Measurements from ENCODE around the gene PRKAG2. TPM values are rescaled to one million over a fixed set of nuclear protein-coding genes. Genes with fewer than 3 reads are reported as not detected.

Gene PRKAG2
- total RNA-seq, 1 donor from 2014 or later = 130 TPM

DNA sequence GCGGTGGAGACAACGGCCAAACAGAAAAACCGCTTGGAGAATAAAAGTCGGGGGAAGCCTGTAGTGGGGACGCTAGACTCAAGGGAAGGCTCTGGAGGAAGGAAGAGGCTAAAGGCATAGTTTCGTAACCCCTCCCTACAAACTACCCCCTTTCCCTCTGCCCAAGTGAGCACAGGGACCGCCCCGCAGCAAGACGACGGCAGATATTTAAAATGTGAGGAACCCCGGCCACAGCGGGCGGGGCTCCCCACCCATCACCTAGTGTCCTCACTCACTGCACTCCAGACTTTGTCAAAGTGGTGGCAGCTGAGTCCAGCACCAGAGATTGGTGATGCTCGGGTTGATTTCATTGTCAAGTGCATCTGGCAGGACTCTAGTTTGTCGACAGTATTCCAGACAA lies 69.1 kb downstream of the PRKAG2 start:
- H3K27ac ChIP-seq (replicated peaks) = no peak overlapping the region
- TF ChIP-seq CTCF (IDR thresholded peaks at IDR 0.05; ENCODE audit: borderline replicate concordance) = no peak
- no peaks in the 10 kb centered on the region for H3K27me3 ChIP-seq (ENCODE audit: low read depth)
- intact Hi-C loops (cut with micrococcal nuclease) = no loop called here
- no peak for DNase-seq
- peaks cover 9% of the 10 kb centered on the region for H3K4me1 ChIP-seq
- no peaks in the 10 kb centered on the region for H3K36me3 ChIP-seq
- H3K9me3 ChIP-seq (replicated peaks) = no peaks in the 10 kb centered on the region
- no peak overlapping the region for H3K4me3 ChIP-seq

- no peak for DNase-seq
- H3K27ac ChIP-seq (replicated peaks) = no peak overlapping the region
- H3K9me3 ChIP-seq (replicated peaks) = no peaks in the 10 kb centered on the region
- peaks cover 9% of the 10 kb centered on the region for H3K4me1 ChIP-seq
- no peaks in the 10 kb centered on the region for H3K36me3 ChIP-seq
- no peak overlapping the region for H3K4me3 ChIP-seq
- no peak for TF ChIP-seq CTCF (IDR thresholded peaks at IDR 0.05; ENCODE audit: borderline replicate concordance)
- intact Hi-C loops (cut with micrococcal nuclease) = no loop called here
- no peaks in the 10 kb centered on the region for H3K27me3 ChIP-seq (ENCODE audit: low read depth)
Observed at GRCh38 chr7:151806952-151807775, 69.8 kb downstream of the PRKAG2 start.

DNA sequence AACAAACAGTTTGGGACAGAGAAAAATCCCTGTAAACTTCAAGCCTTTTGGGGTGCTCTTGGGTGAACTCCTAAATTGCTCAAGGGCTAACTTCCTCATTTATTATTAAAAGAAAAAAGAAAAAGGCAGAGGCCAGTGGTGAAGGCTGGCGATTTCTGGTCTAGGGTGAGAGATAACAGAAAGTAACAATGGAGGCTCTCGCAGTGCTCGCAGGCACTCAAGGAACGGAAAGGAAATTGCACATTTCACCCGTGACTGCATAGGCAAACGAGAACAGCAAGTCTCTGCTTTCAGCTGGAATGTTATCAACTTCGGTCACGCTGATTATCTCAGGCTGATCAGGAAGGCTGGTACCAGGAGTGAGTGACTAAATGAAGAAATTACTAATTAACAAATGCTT lies 70.7 kb downstream of the PRKAG2 start:
- DNase-seq = no peak
- Histone ChIP-seq H3K27ac (replicated peaks) (no peak overlapping the region), H3K27me3 (ENCODE audit: low read depth) (no peaks in the 10 kb centered on the region), H3K9me3 (replicated peaks) (no peaks in the 10 kb centered on the region), H3K4me3 (no peak overlapping the region), H3K36me3 (no peaks in the 10 kb centered on the region), H3K4me1 (peaks cover 9% of the 10 kb centered on the region)
- no peak for TF ChIP-seq CTCF (IDR thresholded peaks at IDR 0.05; ENCODE audit: borderline replicate concordance)
- intact Hi-C loops (cut with micrococcal nuclease) = no loop called here

DNA sequence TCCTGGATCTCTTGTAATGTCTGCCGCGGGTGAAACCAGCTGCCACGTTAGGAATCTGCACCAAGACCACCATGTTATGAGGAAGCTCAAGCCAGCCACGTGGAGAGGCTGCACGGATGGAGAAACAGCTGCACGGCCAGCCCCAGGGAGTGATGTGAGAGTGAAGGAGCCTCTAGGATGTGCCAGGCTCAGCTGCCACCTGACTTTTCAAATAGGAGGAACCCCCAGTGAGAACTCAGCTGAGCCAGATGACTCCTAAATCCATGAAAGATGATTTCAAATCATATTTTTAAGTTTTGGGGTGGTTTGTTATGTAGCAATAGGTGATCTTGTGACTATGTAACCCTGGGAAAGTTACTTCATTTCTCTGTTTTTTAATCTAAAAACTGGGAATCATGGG lies 71.7 kb downstream of the PRKAG2 start:
- no peaks in the 10 kb centered on the region for H3K27me3 ChIP-seq (ENCODE audit: low read depth)
- no peaks in the 10 kb centered on the region for H3K36me3 ChIP-seq
- no peak for DNase-seq
- no peak for TF ChIP-seq CTCF (IDR thresholded peaks at IDR 0.05; ENCODE audit: borderline replicate concordance)
- intact Hi-C loops (cut with micrococcal nuclease) = no loop called here
- H3K27ac ChIP-seq (replicated peaks) = no peak overlapping the region
- no peaks in the 10 kb centered on the region for H3K9me3 ChIP-seq (replicated peaks)
- peaks cover 2% of the 10 kb centered on the region for H3K4me1 ChIP-seq
- no peak overlapping the region for H3K4me3 ChIP-seq

DNA sequence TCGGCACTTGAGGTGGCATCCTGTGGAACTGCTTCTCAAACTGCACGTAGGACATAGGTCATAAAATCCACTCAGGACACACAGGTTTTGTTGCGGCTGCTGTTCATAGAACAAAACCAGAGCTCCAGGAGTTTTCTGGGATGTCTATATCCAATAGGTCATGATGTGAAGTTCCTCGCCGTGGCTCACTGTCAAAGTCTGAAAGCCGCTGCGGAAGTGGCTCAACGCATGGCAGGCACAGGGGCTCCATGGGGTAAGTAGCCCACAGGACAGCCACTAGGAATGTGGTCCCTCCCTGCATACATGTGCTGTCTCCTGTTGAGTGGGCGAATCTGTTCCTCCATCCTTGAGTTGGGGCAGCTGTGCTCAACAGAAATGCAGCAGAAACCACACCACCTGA lies 72.2 kb downstream of the PRKAG2 start:
- intact Hi-C loops (cut with micrococcal nuclease) = no loop called here
- no peak for DNase-seq

More for the DNA sequence above, 72.2 kb downstream of the PRKAG2 start:
- H3K4me1 ChIP-seq = no peaks in the 10 kb centered on the region
- no peaks in the 10 kb centered on the region for H3K27me3 ChIP-seq (ENCODE audit: low read depth)
- no peak for TF ChIP-seq CTCF (IDR thresholded peaks at IDR 0.05; ENCODE audit: borderline replicate concordance)
- no peaks in the 10 kb centered on the region for H3K36me3 ChIP-seq
- H3K9me3 ChIP-seq (replicated peaks) = no peaks in the 10 kb centered on the region
- H3K27ac ChIP-seq (replicated peaks) = no peak overlapping the region
- no peak overlapping the region for H3K4me3 ChIP-seq
